Upper lobe of left lung (tissue), 6 donors: ENCODE results near the gene LYPD5. TPM values are rescaled to one million over a fixed set of nuclear protein-coding genes. Genes with fewer than 3 reads are reported as not detected.

ENCODE experiments used
- ATAC-seq, 2 donors: fragments of 200-7000 bp; cut with Tn5 transposase; one replicate each; pipeline ENCODE4 v1.9.1; 2022; ENCODE audit warnings: mild to moderate bottlenecking in 2 of 2, moderate library complexity in 2 of 2; ENCODE audit not compliant: low FRiP score in 2 of 2
- DNase-seq, 2 donors: peaks; one replicate each; pipeline ENCODE4 v3.0.0-alpha.2; 2019 to 2020
- H3K27ac ChIP-seq, 4 donors: fragments of 200-600 bp; sonication (generic); one replicate each; pipeline ENCODE4 v1.5.1; 2016 to 2019
- H3K27me3 ChIP-seq, 4 donors: fragments of 200-600 bp; sonication (generic); one replicate each; pipeline ENCODE4 v1.5.1; 2017 to 2019
- H3K36me3 ChIP-seq, 4 donors: fragments of 200-600 bp; sonication (generic); one replicate each; pipeline ENCODE4 v1.5.1; 2016 to 2019
- H3K4me1 ChIP-seq, 4 donors: fragments of 200-600 bp; sonication (generic); one replicate each; pipeline ENCODE4 v1.5.1; 2018 to 2019
- H3K4me3 ChIP-seq, 4 donors: fragments of 200-600 bp; sonication (generic); one replicate each; pipeline ENCODE4 v1.5.1; 2017 to 2019; ENCODE audit warnings: mild to moderate bottlenecking in 2 of 4, moderate library complexity in 1 of 4
- H3K9me3 ChIP-seq, 4 donors: fragments of 200-600 bp; sonication (generic); one replicate each; pipeline ENCODE4 v1.5.1; 2018 to 2019
- CTCF ChIP-seq, 6 experiments: fragments of 450-650 bp in 4 of 6; fragments of 200-600 bp in 2 of 6; sonication (generic) in 2 of 6; IDR thresholded peaks; one replicate each; pipeline ENCODE4 v1.5.1; 2016 to 2019; ENCODE audit warnings: antibody characterized with exemption in 6 of 6
- EP300 ChIP-seq, 4 donors: sonication (generic); formaldehyde crosslinking; IDR thresholded peaks; one replicate each; pipeline ENCODE4 v1.5.1; 2017; ENCODE audit warnings: antibody characterized with exemption in 4 of 4, control low read depth in 2 of 4
- POLR2A ChIP-seq, 4 donors: fragments of 450-650 bp; IDR thresholded peaks; one replicate each; pipeline ENCODE4 v1.5.1; 2016 to 2017; ENCODE audit warnings: antibody characterized with exemption in 4 of 4, mild to moderate bottlenecking in 2 of 4
- POLR2AphosphoS5 ChIP-seq, 2 donors: sonication (generic); formaldehyde crosslinking; IDR thresholded peaks; one replicate each; pipeline ENCODE4 v1.5.1; 2017; ENCODE audit warnings: antibody characterized with exemption in 2 of 2
- WGBS, 2 donors: methylation state at CpG; one replicate each; pipeline ENCODE4 v1.1.5; 2017 to 2018; 5-methylcytosine and 5-hydroxymethylcytosine counted together
- total RNA-seq, 6 donors: library from RNA; depleted of rRNA in 4 of 6; stranded (reverse); fragments of >200 nt in 4 of 6; gene quantifications; one replicate each; pipeline versions ENCODE4 v1.1.0 to v1.2.1, GENCODE V29; 2016 to 2021
- donor health status: DM: no; HTN: no; CAD: no; lungs with moderate emphysema.
- donor health status: DM: no; HTN: yes; CAD: no; lungs with severe emphysema.

LYPD5 gene
- total RNA-seq: 1 to 10 TPM; 2.7 to 9.9 (median 6.0) TPM

- H3K27me3 ChIP-seq: peaks cover 0 to 5% (median 0%) of the 10 kb centered on the region in 4 donors
- no peak within 1 kb of the TSS for H3K27ac ChIP-seq
- H3K9me3 ChIP-seq: no peaks in the 10 kb centered on the region
- H3K4me1 ChIP-seq: peaks cover 12 to 19% (median 13%) of the 10 kb centered on the region in 4 donors
- H3K36me3 ChIP-seq: no peaks in the 10 kb centered on the region
- 60 to 66% methylated on average over 6 to 12 of the region's 12 CpGs for whole genome bisulfite sequencing, 2 donors
- TF ChIP-seq POLR2AphosphoS5 (IDR thresholded peaks at IDR 0.05) (no peak), POLR2A (IDR thresholded peaks at IDR 0.05) (no peak), CTCF (IDR thresholded peaks at IDR 0.05) (no peak), EP300 (IDR thresholded peaks at IDR 0.05) (no peak)
- ATAC-seq: no peak
- no peak for DNase-seq
- no peak within 1 kb of the TSS for H3K4me3 ChIP-seq
Observed at GRCh38 chr19:43802216-43802951, at the start of gene LYPD5. Gene LYPD5, minus strand, starts transcription at chr19:43802447. Its CDS starts 67 bp downstream, at chr19:43802380.

- Histone ChIP-seq H3K4me3 (no peak overlapping the region), H3K9me3 (peaks cover 85 to 98% (median 95%) of the 10 kb centered on the region in 4 donors), H3K27me3 (no peaks in the 10 kb centered on the region), H3K27ac (no peak overlapping the region), H3K36me3 (peaks cover 0 to 46% (median 32%) of the 10 kb centered on the region in 4 donors), H3K4me1 (no peaks in the 10 kb centered on the region)
- DNase-seq: no peak
- TF ChIP-seq POLR2A (IDR thresholded peaks at IDR 0.05) (no peak), CTCF (IDR thresholded peaks at IDR 0.05) (no peak), EP300 (IDR thresholded peaks at IDR 0.05) (no peak), POLR2AphosphoS5 (IDR thresholded peaks at IDR 0.05) (no peak)
- ATAC-seq: no peak
Observed at GRCh38 chr19:43848821-43849220, 46.6 kb upstream of the LYPD5 start.

GRCh38 chr19:43847884-43848283 is 45.6 kb upstream of the LYPD5 start:
- TF ChIP-seq POLR2A (IDR thresholded peaks at IDR 0.05) (no peak), EP300 (IDR thresholded peaks at IDR 0.05) (no peak), CTCF (IDR thresholded peaks at IDR 0.05) (no peak), POLR2AphosphoS5 (IDR thresholded peaks at IDR 0.05) (no peak)
- Histone ChIP-seq H3K36me3 (peaks cover 6 to 55% (median 39%) of the 10 kb centered on the region in 4 donors), H3K27ac (no peak overlapping the region), H3K27me3 (no peaks in the 10 kb centered on the region), H3K4me1 (no peaks in the 10 kb centered on the region), H3K9me3 (peaks cover 85 to 97% (median 95%) of the 10 kb centered on the region in 4 donors), H3K4me3 (no peak overlapping the region)
- no peak for ATAC-seq
- 81 to 91% methylated on average over 4 of the region's 4 CpGs for WGBS, 2 donors
- no peak for DNase-seq

- H3K27me3 ChIP-seq: no peaks in the 10 kb centered on the region
- H3K4me1 ChIP-seq: no peaks in the 10 kb centered on the region
- no peak overlapping the region for H3K27ac ChIP-seq
- DNase-seq (no peak), ATAC-seq (no peak)
- no peak overlapping the region for H3K4me3 ChIP-seq
- peaks cover 11 to 61% (median 45%) of the 10 kb centered on the region in 4 donors for H3K36me3 ChIP-seq
- H3K9me3 ChIP-seq: peaks cover 87 to 97% (median 95%) of the 10 kb centered on the region in 4 donors
- 93 to 100% methylated on average over 1 of the region's 1 CpG for WGBS, 2 donors
- TF ChIP-seq CTCF (IDR thresholded peaks at IDR 0.05) (no peak), POLR2A (IDR thresholded peaks at IDR 0.05) (no peak), EP300 (IDR thresholded peaks at IDR 0.05) (no peak)
Observed at GRCh38 chr19:43847246-43847645, 45.0 kb upstream of the LYPD5 start.

GRCh38 chr19:43842007-43842406 is 39.8 kb upstream of the LYPD5 start:
- no peak for DNase-seq
- WGBS, 2 donors: 51 to 97% methylated on average over 2 of the region's 2 CpGs
- no peak overlapping the region for H3K27ac ChIP-seq
- H3K36me3 ChIP-seq: peaks cover 22 to 96% (median 75%) of the 10 kb centered on the region in 4 donors
- no peak overlapping the region for H3K4me3 ChIP-seq
- H3K9me3 ChIP-seq: peaks cover 88 to 96% (median 94%) of the 10 kb centered on the region in 4 donors
- no peak for ATAC-seq
- no peaks in the 10 kb centered on the region for H3K27me3 ChIP-seq
- H3K4me1 ChIP-seq: no peaks in the 10 kb centered on the region
- no peak for TF ChIP-seq CTCF (IDR thresholded peaks at IDR 0.05)
- no peak for TF ChIP-seq POLR2AphosphoS5 (IDR thresholded peaks at IDR 0.05)
- no peak for TF ChIP-seq POLR2A (IDR thresholded peaks at IDR 0.05)
- no peak for TF ChIP-seq EP300 (IDR thresholded peaks at IDR 0.05)
